Adipose tissue (tissue), 3 donors: ENCODE results near the gene SPRN. TPM values are rescaled to one million over a fixed set of nuclear protein-coding genes. Genes with fewer than 3 reads are reported as not detected.

Source experiments
- H3K27ac ChIP-seq: one replicate; pipeline ENCODE4 v1.5.1; 2013; ENCODE audit warnings: low read depth, low read length
- WGBS, 3 donors: extraction: QIAGEN DNeasy Blood & Tissue Kit; methylation state at CpG; one replicate each; pipeline ENCODE4 v1.1.7; 2013; 5-methylcytosine and 5-hydroxymethylcytosine counted together
- polyA plus RNA-seq, 3 donors: library from polyadenylated mRNA; stranded (reverse); fragments of 200-250 nt; gene quantifications; one replicate each; pipeline ENCODE4 v1.2.3, GENCODE V29; 2013
- donor health status: healthy with polysubstance abuse.
- donor health status: Bipolar disorder and iron deficiency.
- donor health status: healthy.

SPRN gene
- polyA plus RNA-seq, 3 donors: 0.11 to 0.18 (median 0.16) TPM

GRCh38 chr10:133458021-133458709 is 33.7 kb upstream of the SPRN start:
- 91 to 92% (median 92%) methylated on average over 37 to 40 of the region's 40 CpGs for WGBS, 3 donors
- no peak overlapping the region for H3K27ac ChIP-seq

- H3K27ac ChIP-seq: no peak overlapping the region
- 90 to 94% (median 91%) methylated on average over 34 of the region's 34 CpGs for WGBS, 3 donors
Observed at GRCh38 chr10:133457100-133457841, 32.8 kb upstream of the SPRN start.

DNA sequence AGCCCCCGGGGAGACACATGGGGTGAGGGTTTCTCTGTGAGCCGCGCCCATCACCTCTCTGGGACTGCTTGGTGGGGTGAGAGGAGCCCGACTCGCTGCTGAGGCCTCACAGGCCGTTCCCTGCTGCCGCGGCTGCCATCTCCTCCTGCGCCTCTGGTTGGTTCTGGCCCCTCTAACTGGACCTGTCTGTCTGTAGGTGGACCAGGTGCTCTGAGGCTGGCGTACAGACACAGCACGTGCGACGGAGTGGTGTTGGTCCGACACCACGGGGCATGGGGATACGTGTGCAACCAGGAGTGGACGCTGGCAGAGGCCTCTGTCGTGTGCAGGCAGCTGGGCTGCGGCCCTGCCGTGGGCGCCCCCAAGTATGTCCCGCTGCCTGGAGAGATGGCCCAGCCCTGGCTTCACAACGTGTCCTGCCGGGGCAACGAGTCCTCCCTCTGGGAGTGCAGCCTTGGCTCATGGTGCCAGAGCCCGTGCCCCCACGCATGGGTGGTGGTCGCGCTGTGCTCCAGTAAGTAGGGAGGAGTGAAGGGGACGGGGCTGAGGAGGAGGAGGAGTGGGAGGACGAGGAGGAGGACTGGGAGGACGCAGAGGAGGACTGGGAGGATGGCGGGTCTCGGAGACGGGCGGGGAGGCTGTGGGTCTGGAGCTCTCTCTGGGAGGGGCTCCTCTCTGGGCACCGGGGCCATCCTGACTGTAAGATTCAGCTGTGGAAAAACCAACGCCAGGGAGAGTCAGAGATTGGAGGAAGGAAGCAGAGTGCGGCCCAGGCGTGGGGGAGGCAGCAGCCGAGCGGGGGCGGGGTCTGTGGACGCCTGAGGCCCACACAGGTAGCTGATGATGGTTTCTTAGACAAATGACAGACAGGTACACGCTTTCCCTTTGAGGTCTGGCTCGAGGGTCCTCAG is 31.9 kb upstream of the SPRN start:
- no peak overlapping the region for H3K27ac ChIP-seq
- 86 to 89% (median 89%) methylated on average over 44 to 46 of the region's 46 CpGs for WGBS, 3 donors

- no peak overlapping the region for H3K27ac ChIP-seq
- WGBS, 3 donors: 79 to 89% (median 86%) methylated on average over 7 of the region's 7 CpGs
Observed at GRCh38 chr10:133455611-133456031, 31.2 kb upstream of the SPRN start.

DNA sequence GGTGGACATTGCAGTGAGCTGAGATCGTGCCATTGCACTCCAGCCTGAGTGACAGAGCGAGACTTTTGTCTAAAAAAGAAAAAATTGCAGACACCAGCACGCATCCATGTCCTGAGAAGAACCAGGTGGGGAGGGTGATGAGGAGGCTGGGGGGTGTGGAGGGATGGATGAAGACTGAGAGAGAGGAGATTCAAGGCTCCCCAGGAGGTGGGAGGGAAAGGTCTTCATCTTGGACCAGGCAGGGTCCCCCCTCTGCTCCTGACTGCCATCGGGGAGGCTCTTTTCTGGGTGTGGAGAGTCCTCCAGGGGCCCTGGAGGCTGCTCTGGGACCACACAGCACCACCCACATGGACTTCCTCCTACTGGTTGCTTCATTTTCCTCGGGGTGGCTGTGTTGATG is 30.8 kb upstream of the SPRN start:
- WGBS, 3 donors: 74 to 80% (median 78%) methylated on average over 5 of the region's 5 CpGs
- H3K27ac ChIP-seq: no peak overlapping the region

- no peak overlapping the region for H3K27ac ChIP-seq
- 78 to 88% (median 86%) methylated on average over 10 of the region's 10 CpGs for WGBS, 3 donors
Observed at GRCh38 chr10:133454204-133454893, 29.9 kb upstream of the SPRN start.

GRCh38 chr10:133453516-133454203 is 29.2 kb upstream of the SPRN start, which contains the start of gene SCART1:
Gene SCART1, plus strand, starts transcription at chr10:133453945. Its CDS starts 53 bp downstream, at chr10:133453998.
- 83 to 88% (median 85%) methylated on average over 11 of the region's 11 CpGs for WGBS, 3 donors
- no peak within 1 kb of the TSS for H3K27ac ChIP-seq

GRCh38 chr10:133452453-133452852 is 28.0 kb upstream of the SPRN start:
- no peak overlapping the region for H3K27ac ChIP-seq
- WGBS, 3 donors: 82 to 85% (median 84%) methylated on average over 4 of the region's 4 CpGs

GRCh38 chr10:133451346-133451745 is 26.9 kb upstream of the SPRN start:
- H3K27ac ChIP-seq: no peak overlapping the region
- WGBS, 3 donors: 65 to 74% (median 67%) methylated on average over 4 of the region's 4 CpGs

DNA sequence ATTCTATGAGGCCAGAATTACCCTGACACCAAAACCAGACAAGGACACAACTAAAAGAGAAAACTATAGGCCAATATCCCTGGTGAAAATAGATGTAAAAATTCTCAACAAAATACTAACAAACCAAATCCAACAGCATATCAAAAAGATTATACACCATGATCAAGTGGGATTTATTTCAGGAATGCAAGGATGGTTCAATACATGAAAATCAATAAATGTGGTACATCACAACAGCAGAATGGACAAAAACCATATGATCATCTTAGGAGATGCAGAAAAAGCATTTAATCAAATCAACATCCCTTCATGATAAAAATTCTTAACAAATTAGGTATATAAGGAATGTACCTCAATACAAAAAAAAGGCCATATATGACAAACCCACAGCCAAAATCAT is 23.7 kb upstream of the SPRN start:
- no peak overlapping the region for H3K27ac ChIP-seq

- H3K27ac ChIP-seq: no peak overlapping the region
- WGBS, 3 donors: 83 to 86% (median 84%) methylated on average over 11 of the region's 11 CpGs
Observed at GRCh38 chr10:133446979-133447378, 22.6 kb upstream of the SPRN start.

GRCh38 chr10:133445751-133446708 is 21.6 kb upstream of the SPRN start:
- 47 to 62% (median 54%) methylated on average over 59 to 80 of the region's 80 CpGs for WGBS, 3 donors
- H3K27ac ChIP-seq: no peak overlapping the region

- WGBS, 3 donors: 88 to 94% (median 89%) methylated on average over 19 to 22 of the region's 22 CpGs
- no peak overlapping the region for H3K27ac ChIP-seq
Observed at GRCh38 chr10:133445268-133445732, 20.9 kb upstream of the SPRN start.

DNA sequence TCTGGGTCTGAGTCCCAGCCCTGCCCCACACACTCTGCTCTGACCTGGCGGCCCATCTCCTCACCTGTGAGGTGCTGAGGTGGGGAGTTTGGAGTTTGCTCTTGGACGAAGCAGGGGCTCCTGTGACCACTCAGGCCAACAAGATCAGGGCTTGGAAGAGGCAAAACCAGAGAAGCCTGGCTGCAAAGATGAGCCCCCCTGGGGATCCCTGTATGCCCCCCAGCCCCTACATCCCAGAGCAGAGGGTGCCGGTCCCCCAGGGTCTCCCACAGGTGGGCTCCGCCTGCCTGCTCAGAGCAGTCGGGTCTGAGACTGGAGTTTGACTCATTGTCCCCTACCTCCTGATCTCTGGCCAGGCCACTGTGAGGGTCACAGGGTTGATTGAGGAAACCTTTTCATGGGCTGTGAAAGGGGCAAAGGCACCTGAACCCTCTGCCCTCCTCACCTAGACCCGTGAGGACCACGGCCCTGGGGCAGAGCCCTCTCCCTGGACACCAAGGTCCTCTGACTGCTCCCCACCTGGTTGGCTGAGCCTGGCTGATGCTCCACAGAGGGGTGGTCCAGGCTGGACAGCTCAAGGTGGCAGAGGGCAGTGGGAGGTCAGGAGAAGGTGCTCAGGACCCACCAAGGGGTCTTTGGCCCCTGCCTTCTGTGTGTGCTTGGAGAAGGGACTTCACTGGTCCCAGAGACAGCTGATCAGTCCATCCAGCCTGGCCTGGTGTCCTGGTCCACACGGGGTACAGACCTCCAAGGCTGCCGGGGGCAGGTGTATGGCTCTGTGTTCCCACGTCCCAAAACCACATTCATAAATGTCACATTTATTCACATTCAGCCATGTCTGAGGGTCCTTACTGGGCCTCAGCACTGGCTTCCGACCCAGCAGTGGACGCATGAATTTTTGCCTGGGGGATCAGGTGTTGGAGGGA is 20.2 kb upstream of the SPRN start:
- 85 to 94% (median 86%) methylated on average over 12 of the region's 12 CpGs for WGBS, 3 donors
- no peak overlapping the region for H3K27ac ChIP-seq

GRCh38 chr10:133442967-133443924 is 18.8 kb upstream of the SPRN start:
- no peak overlapping the region for H3K27ac ChIP-seq
- WGBS, 3 donors: 90 to 95% (median 91%) methylated on average over 16 of the region's 16 CpGs
